Liver (tissue), 9 donors: ENCODE data around the gene EML5. TPM values are rescaled to one million over a fixed set of nuclear protein-coding genes. Genes with fewer than 3 reads are reported as not detected.

ENCODE experiments used
- DNase-seq: peaks from one replicate; pipeline ENCODE4 v3.0.0-alpha.2; 2017; ENCODE audit warnings: low spot score
- H3K27ac ChIP-seq, 2 donors: one replicate each; pipeline ENCODE4 v1.7.0; 2013; ENCODE audit warnings: inconsistent platforms in 2 of 2, low read length in 2 of 2, control low read depth in 1 of 2, low read depth in 1 of 2, mild to moderate bottlenecking in 1 of 2
- H3K27me3 ChIP-seq, 4 donors: one replicate each; pipeline versions ENCODE4 v1.6.1 to v1.7.0; 2013; ENCODE audit warnings: low read length in 3 of 4, inconsistent platforms in 1 of 4, mild to moderate bottlenecking in 1 of 4, moderate library complexity in 1 of 4; ENCODE audit not compliant: control insufficient read depth in 4 of 4, insufficient read depth in 4 of 4
- H3K36me3 ChIP-seq, 4 donors: one replicate each; pipeline versions ENCODE4 v1.6.1 to v1.7.0; 2013; ENCODE audit warnings: low read length in 3 of 4, mild to moderate bottlenecking in 3 of 4, low read depth in 1 of 4, moderate library complexity in 1 of 4; ENCODE audit not compliant: control insufficient read depth in 4 of 4, insufficient read depth in 3 of 4
- H3K4me1 ChIP-seq, 4 donors: one replicate each; pipeline versions ENCODE4 v1.6.1 to v1.7.0; 2013; ENCODE audit warnings: low read length in 3 of 4, mild to moderate bottlenecking in 3 of 4, moderate library complexity in 1 of 4; ENCODE audit not compliant: control insufficient read depth in 4 of 4, insufficient read depth in 4 of 4
- H3K4me3 ChIP-seq, 3 donors: one replicate each; pipeline versions ENCODE4 v1.6.1 to v1.7.0; 2013; ENCODE audit warnings: low read length in 3 of 3, control low read depth in 1 of 3, low read depth in 1 of 3, mild to moderate bottlenecking in 1 of 3
- H3K9ac ChIP-seq, 2 donors: one replicate each; pipeline ENCODE4 v1.7.0; 2013; ENCODE audit warnings: low read length in 2 of 2, mild to moderate bottlenecking in 2 of 2, moderate library complexity in 2 of 2, control low read depth in 1 of 2, low read depth in 1 of 2
- H3K9me3 ChIP-seq, 4 donors: one replicate each; pipeline versions ENCODE4 v1.6.1 to v1.7.0; 2013; ENCODE audit warnings: low read length in 3 of 4; ENCODE audit not compliant: control insufficient read depth in 4 of 4
- ATF3 ChIP-seq: IDR thresholded peaks from 2 replicates; pipeline ENCODE4 v1.6.1; 2016; ENCODE audit warnings: antibody characterized with exemption
- CTCF ChIP-seq: fragments of 150-350 bp; IDR thresholded peaks from 2 replicates; pipeline ENCODE4 v1.5.1; 2017; ENCODE audit warnings: improper control_type of control experiment, low read depth, low read length; ENCODE audit not compliant: missing input control
- EGR1 ChIP-seq, 2 donors: IDR thresholded peaks; 2 replicates each; pipeline ENCODE4 v1.6.1; 2016 to 2018; ENCODE audit warnings: antibody characterized with exemption in 2 of 2, low read depth in 2 of 2
- FOXA1 ChIP-seq: IDR thresholded peaks from 2 replicates; pipeline ENCODE4 v1.6.1; 2016; ENCODE audit warnings: antibody characterized with exemption
- FOXA2 ChIP-seq: IDR thresholded peaks from 2 replicates; pipeline ENCODE4 v1.6.1; 2016; ENCODE audit warnings: antibody characterized with exemption
- GABPA ChIP-seq, 2 donors: IDR thresholded peaks in 1 of 2; conservative IDR thresholded peaks in 1 of 2; 2 replicates each; pipeline ENCODE4 v1.6.1; 2016; ENCODE audit warnings: antibody characterized with exemption in 2 of 2, mild to moderate bottlenecking in 1 of 2, moderate library complexity in 1 of 2
- HNF4G ChIP-seq: IDR thresholded peaks from 2 replicates; pipeline ENCODE4 v1.6.1; 2016; ENCODE audit warnings: antibody characterized with exemption
- JUND ChIP-seq, 2 donors: IDR thresholded peaks; 2 replicates each; pipeline ENCODE4 v1.6.1; 2016; ENCODE audit warnings: antibody characterized with exemption in 2 of 2
- MAX ChIP-seq: IDR thresholded peaks from 2 replicates; pipeline ENCODE4 v1.6.1; 2016; ENCODE audit warnings: antibody characterized with exemption
- NR2F2 ChIP-seq: IDR thresholded peaks from 2 replicates; pipeline ENCODE4 v1.6.1; 2016; ENCODE audit warnings: antibody characterized with exemption
- RAD21 ChIP-seq, 2 donors: IDR thresholded peaks; 2 replicates each; pipeline ENCODE4 v1.6.1; 2016; ENCODE audit warnings: antibody characterized with exemption in 2 of 2, mild to moderate bottlenecking in 2 of 2
- REST ChIP-seq: IDR thresholded peaks from 2 replicates; pipeline ENCODE4 v1.6.1; 2016; ENCODE audit warnings: antibody characterized with exemption, mild to moderate bottlenecking
- RXRA ChIP-seq, 2 donors: IDR thresholded peaks; 2 replicates each; pipeline ENCODE4 v1.6.1; 2017 to 2018; ENCODE audit warnings: antibody characterized with exemption in 2 of 2, mild to moderate bottlenecking in 1 of 2
- SP1 ChIP-seq: IDR thresholded peaks from 2 replicates; pipeline ENCODE4 v1.6.1; 2018; ENCODE audit warnings: antibody characterized with exemption, mild to moderate bottlenecking
- TAF1 ChIP-seq: conservative IDR thresholded peaks from 2 replicates; pipeline ENCODE4 v1.6.1; 2016; ENCODE audit warnings: antibody characterized with exemption, mild to moderate bottlenecking
- YY1 ChIP-seq: IDR thresholded peaks from 2 replicates; pipeline ENCODE4 v1.6.1; 2016; ENCODE audit warnings: antibody characterized with exemption, mild to moderate bottlenecking
- ZBTB33 ChIP-seq: IDR thresholded peaks from 2 replicates; pipeline ENCODE4 v1.6.1; 2016; ENCODE audit warnings: antibody characterized with exemption
- WGBS: extraction: QIAGEN DNeasy Blood & Tissue Kit; methylation state at CpG from one replicate; pipeline ENCODE4 v1.1.7; 2013; 5-methylcytosine and 5-hydroxymethylcytosine counted together
- polyA plus RNA-seq, 2 donors: library from polyadenylated mRNA; stranded (reverse) in 1 of 2; unstranded in 1 of 2; fragments of 200-250 nt in 1 of 2; fragments of >200 nt in 1 of 2; fragmentation: Nextera tagmentation in 1 of 2; extraction: Ambion mirVana in 1 of 2; gene quantifications; one replicate each; pipeline versions ENCODE4 v1.2.1 to v1.2.3, GENCODE V29; 2013 to 2015
- total RNA-seq, 2 donors: library from RNA; depleted of rRNA; stranded (reverse); fragments of >200 nt; gene quantifications; one replicate each; pipeline ENCODE4 v1.2.3, GENCODE V29; 2014
- donor health status: healthy.
- donor health status: healthy.
- donor health status: healthy.
- donor health status: healthy.
- donor health status: healthy.

The EML5 gene
- total and polyA plus RNA-seq, 4 donors, result 0.09 to 3.8 (median 0.55) TPM

- H3K27ac ChIP-seq, result no peak overlapping the region
- no peak overlapping the region for H3K9ac ChIP-seq
- WGBS, result 31% methylated on average over 1 of the region's 1 CpG
- H3K36me3 ChIP-seq, result no peaks in the 10 kb centered on the region
- no peak overlapping the region for H3K4me3 ChIP-seq
- H3K27me3 ChIP-seq, result no peaks in the 10 kb centered on the region
- no peaks in the 10 kb centered on the region for H3K9me3 ChIP-seq
- DNase-seq, result no peak
- no peaks in the 10 kb centered on the region for H3K4me1 ChIP-seq
- TF ChIP-seq EGR1 (IDR thresholded peaks at IDR 0.05; ENCODE audit: low read depth in 2 of 2) (no peak), REST (no peak), RXRA (IDR thresholded peaks at IDR 0.05) (no peak), FOXA1 (no peak), ZBTB33 (no peak), FOXA2 (no peak), MAX (no peak), NR2F2 (no peak), SP1 (no peak), GABPA (IDR thresholded peaks at IDR 0.05 in 1 of 2, conservative IDR thresholded peaks at IDR 0.05 in 1 of 2) (no peak), JUND (IDR thresholded peaks at IDR 0.05) (no peak), HNF4G (no peak), TAF1 (no peak), ATF3 (no peak), CTCF (no peak), RAD21 (IDR thresholded peaks at IDR 0.05) (no peak)
Measured at GRCh38 chr14:88749139-88749538, 43.6 kb downstream of the EML5 start.

- TF ChIP-seq EGR1 (IDR thresholded peaks at IDR 0.05; ENCODE audit: low read depth in 2 of 2) (no peak), YY1 (no peak), CTCF (no peak), ZBTB33 (no peak)
- no peaks in the 10 kb centered on the region for H3K4me1 ChIP-seq
- 94% methylated on average over 1 of the region's 1 CpG for WGBS
Measured at GRCh38 chr14:88748288-88748687, 44.5 kb downstream of the EML5 start.

More at GRCh38 chr14:88748288-88748687, 44.5 kb downstream of the EML5 start:
- Histone ChIP-seq H3K27me3 (no peaks in the 10 kb centered on the region), H3K4me3 (no peak overlapping the region), H3K27ac (no peak overlapping the region), H3K9me3 (no peaks in the 10 kb centered on the region), H3K9ac (no peak overlapping the region), H3K36me3 (no peaks in the 10 kb centered on the region)
- no peak for DNase-seq
